Measurements from ENCODE around the gene MYH10. TPM values are rescaled to one million over a fixed set of nuclear protein-coding genes. Genes with fewer than 3 reads are reported as not detected.

Gene MYH10
- total RNA-seq, 1 donor from 2014 or later: 429 TPM

GRCh38 chr17:8588877-8589554 is 41.5 kb downstream of the MYH10 start:
- H3K9me3 Mint-ChIP-seq (ENCODE audit: unreplicated experiment): no peaks in the 10 kb centered on the region
- no peak for DNase-seq (ENCODE audit: low spot score)
- peaks cover 36% of the 10 kb centered on the region for H3K36me3 Mint-ChIP-seq (ENCODE audit: low read depth, unreplicated experiment)
- no peak overlapping the region for H3K27ac Mint-ChIP-seq (ENCODE audit: unreplicated experiment)
- no peak overlapping the region for H3K4me3 Mint-ChIP-seq (ENCODE audit: unreplicated experiment)
- no peak for TF ChIP-seq CTCF (IDR thresholded peaks at IDR 0.05; ENCODE audit: unreplicated experiment)
- H3K27me3 Mint-ChIP-seq (ENCODE audit: unreplicated experiment): peaks cover 5% of the 10 kb centered on the region
- H3K4me1 Mint-ChIP-seq (ENCODE audit: unreplicated experiment): peaks cover 18% of the 10 kb centered on the region

DNA sequence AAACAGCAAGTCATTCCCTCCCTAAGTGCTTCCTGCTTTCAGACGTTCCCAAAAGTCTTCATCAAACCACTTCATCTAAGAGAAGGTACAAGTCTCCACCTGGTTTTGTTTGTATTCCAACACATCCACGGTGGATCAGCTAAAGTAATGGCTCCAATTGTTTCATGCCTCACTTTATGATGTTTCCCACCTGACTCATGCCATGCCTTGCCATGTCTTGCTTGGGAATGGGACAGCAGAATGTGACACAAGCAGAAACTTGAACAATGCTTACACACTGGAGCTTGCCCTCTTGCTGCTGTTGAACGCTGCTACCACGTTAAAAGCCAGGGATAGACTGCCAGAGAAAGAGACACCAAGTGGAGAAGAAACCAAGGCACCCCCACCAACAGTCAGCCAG is 43.8 kb downstream of the MYH10 start:
- Mint-ChIP-seq H3K27ac (ENCODE audit: unreplicated experiment) (no peak overlapping the region), H3K36me3 (ENCODE audit: low read depth, unreplicated experiment) (peaks cover 34% of the 10 kb centered on the region), H3K9me3 (ENCODE audit: unreplicated experiment) (no peaks in the 10 kb centered on the region), H3K4me1 (ENCODE audit: unreplicated experiment) (peaks cover 12% of the 10 kb centered on the region), H3K27me3 (ENCODE audit: unreplicated experiment) (peaks cover 5% of the 10 kb centered on the region), H3K4me3 (ENCODE audit: unreplicated experiment) (no peak overlapping the region)
- TF ChIP-seq CTCF (IDR thresholded peaks at IDR 0.05; ENCODE audit: unreplicated experiment): no peak
- DNase-seq (ENCODE audit: low spot score): no peak

DNA sequence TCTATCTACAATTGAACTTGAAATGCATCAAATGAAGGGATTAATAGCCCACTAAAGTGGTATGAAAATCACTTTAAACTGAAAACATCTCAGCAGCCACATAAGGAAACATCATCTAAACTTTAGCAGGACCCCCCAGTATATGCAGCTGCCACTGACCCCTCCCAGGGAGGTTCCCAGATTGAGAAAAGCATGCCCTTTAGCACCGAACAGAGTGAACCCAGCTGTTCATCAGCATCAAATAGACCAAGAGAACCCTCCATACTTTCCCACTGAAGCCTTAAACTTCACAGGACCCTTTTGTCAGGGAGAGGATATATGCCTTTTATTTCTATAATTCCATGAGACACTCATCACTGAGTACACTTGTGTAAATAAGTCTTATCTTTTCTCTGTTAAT is 44.6 kb downstream of the MYH10 start:
- H3K36me3 Mint-ChIP-seq (ENCODE audit: low read depth, unreplicated experiment): peaks cover 29% of the 10 kb centered on the region
- no peak for DNase-seq (ENCODE audit: low spot score)
- no peak overlapping the region for H3K4me3 Mint-ChIP-seq (ENCODE audit: unreplicated experiment)
- no peaks in the 10 kb centered on the region for H3K9me3 Mint-ChIP-seq (ENCODE audit: unreplicated experiment)
- no peak for TF ChIP-seq CTCF (IDR thresholded peaks at IDR 0.05; ENCODE audit: unreplicated experiment)
- H3K27me3 Mint-ChIP-seq (ENCODE audit: unreplicated experiment): peaks cover 5% of the 10 kb centered on the region
- no peak overlapping the region for H3K27ac Mint-ChIP-seq (ENCODE audit: unreplicated experiment)
- H3K4me1 Mint-ChIP-seq (ENCODE audit: unreplicated experiment): peaks cover 9% of the 10 kb centered on the region

DNA sequence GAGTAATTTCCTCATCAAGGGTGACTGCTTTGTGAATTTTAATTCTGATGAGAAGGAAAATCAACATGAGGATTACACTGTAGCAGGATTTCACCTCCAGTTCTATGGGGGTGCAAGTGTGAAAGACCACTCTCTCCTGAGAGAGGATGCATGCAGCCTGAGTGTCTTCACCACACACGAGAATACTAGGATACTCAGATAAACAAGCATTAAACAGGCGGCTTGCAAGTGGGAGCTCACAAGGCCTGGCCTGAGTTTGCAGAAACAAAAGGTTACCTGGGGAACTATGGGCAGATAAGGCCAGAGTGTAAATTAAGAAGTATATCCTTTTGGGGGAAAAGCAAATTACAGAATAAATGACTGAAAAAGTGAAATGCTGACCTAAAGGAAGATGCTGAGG is 46.6 kb downstream of the MYH10 start:
- Mint-ChIP-seq H3K4me1 (ENCODE audit: unreplicated experiment) (peaks cover 9% of the 10 kb centered on the region), H3K27ac (ENCODE audit: unreplicated experiment) (no peak overlapping the region), H3K9me3 (ENCODE audit: unreplicated experiment) (no peaks in the 10 kb centered on the region), H3K4me3 (ENCODE audit: unreplicated experiment) (no peak overlapping the region), H3K36me3 (ENCODE audit: low read depth, unreplicated experiment) (peaks cover 25% of the 10 kb centered on the region), H3K27me3 (ENCODE audit: unreplicated experiment) (peaks cover 5% of the 10 kb centered on the region)
- no peak for DNase-seq (ENCODE audit: low spot score)
- no peak for TF ChIP-seq CTCF (IDR thresholded peaks at IDR 0.05; ENCODE audit: unreplicated experiment)

DNA sequence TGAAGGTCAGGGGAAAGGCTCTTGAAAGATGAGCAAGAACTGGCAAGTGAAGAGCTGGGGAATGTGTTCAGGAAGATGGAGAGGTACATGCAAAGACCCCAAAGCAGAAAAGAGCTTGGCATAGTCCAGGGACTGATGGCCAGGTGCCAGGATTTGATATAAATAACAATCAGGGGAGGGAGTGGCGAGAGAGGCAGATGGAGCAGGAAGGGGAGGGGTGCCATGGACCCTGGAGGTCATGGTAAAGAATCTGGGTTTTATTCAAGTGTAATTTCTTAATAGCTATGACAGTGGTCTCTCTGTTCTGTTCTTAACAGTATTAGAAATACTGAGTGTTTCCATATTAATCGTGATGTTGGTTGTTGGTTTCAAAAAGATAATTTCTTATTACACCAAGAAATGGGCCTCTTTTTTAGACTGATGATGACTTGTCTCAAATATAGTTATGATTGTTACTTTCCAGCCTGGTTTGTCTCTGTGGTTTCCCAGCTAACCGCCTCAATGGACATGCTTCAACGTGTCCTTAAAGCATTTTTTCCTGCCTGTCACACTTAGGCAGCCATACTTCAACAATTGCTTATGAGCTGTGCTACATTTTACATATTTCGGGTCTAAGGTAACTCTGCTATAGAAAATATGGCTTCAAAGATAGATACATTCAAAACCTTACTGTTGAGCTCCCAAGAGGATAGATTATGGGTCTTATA is 49.4 kb downstream of the MYH10 start:
- no peaks in the 10 kb centered on the region for H3K9me3 Mint-ChIP-seq (ENCODE audit: unreplicated experiment)
- no peak for DNase-seq (ENCODE audit: low spot score)
- H3K4me3 Mint-ChIP-seq (ENCODE audit: unreplicated experiment): no peak overlapping the region
- H3K4me1 Mint-ChIP-seq (ENCODE audit: unreplicated experiment): peaks cover 2% of the 10 kb centered on the region
- TF ChIP-seq CTCF (IDR thresholded peaks at IDR 0.05; ENCODE audit: unreplicated experiment): no peak
- peaks cover 2% of the 10 kb centered on the region for H3K27me3 Mint-ChIP-seq (ENCODE audit: unreplicated experiment)
- H3K27ac Mint-ChIP-seq (ENCODE audit: unreplicated experiment): no peak overlapping the region
- H3K36me3 Mint-ChIP-seq (ENCODE audit: low read depth, unreplicated experiment): no peaks in the 10 kb centered on the region
